ENCODE measurements around the gene LEAP2. TPM values are rescaled to one million over a fixed set of nuclear protein-coding genes. Genes with fewer than 3 reads are reported as not detected.

The LEAP2 gene
- total RNA-seq, 2 experiments from 2014 or later = 3.5 to 3.9 TPM

DNA sequence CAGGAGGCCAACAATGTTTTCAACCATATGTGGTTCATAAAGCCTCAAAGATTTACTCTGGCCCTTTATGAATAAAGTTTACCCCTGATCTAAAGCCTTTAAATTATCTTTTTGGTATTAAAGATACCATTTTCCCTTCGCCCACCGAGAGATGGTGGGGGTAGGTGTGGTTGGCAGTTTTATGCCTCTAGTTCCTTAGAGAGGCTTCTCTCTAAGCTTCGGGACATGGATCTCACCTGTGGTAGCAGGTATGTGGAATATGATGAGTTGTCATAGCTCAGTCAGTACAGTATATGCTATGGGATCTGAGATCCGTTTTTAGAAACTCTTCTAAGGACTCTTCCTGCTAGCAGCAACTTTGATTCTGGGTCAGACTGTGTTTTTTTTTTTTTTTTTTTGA lies 4.7 kb upstream of the LEAP2 start:
- ChIA-PET POLR2A (interaction anchor here (0.6 to 1.2 kb wide), 4 partner anchors 14 to 245 kb away, joined by 3 to 6 read pairs (median 3); partner anchors contain the start of gene HSPA4), CTCF (interaction anchor here (0.5 to 2.6 kb wide), 5 partner anchors 15 to 367 kb away, joined by 3 to 9 read pairs (median 3); no protein-coding TSS in a partner anchor)

DNA sequence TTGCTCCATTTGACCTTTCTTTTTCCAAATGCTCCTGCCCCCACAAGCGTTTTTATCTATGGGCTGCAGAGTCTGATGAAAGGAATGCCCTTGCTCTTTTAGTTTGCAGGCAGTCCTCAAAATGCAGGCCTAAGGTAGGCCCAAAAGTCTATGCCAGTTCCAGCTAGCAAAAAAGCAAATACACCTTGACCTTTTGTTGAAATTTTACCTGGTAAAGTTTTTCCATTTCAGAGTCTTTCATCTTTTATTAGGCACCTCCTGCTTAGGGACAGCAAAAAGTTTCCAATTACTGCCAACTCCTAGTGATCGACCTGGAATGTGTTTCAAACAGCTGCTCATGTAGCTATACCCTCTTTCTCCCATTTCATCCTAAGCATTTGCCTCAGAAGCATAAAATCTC lies 2.7 kb upstream of the LEAP2 start:
- CTCF ChIA-PET = no interaction called here
- POLR2A ChIA-PET = no interaction called here

DNA sequence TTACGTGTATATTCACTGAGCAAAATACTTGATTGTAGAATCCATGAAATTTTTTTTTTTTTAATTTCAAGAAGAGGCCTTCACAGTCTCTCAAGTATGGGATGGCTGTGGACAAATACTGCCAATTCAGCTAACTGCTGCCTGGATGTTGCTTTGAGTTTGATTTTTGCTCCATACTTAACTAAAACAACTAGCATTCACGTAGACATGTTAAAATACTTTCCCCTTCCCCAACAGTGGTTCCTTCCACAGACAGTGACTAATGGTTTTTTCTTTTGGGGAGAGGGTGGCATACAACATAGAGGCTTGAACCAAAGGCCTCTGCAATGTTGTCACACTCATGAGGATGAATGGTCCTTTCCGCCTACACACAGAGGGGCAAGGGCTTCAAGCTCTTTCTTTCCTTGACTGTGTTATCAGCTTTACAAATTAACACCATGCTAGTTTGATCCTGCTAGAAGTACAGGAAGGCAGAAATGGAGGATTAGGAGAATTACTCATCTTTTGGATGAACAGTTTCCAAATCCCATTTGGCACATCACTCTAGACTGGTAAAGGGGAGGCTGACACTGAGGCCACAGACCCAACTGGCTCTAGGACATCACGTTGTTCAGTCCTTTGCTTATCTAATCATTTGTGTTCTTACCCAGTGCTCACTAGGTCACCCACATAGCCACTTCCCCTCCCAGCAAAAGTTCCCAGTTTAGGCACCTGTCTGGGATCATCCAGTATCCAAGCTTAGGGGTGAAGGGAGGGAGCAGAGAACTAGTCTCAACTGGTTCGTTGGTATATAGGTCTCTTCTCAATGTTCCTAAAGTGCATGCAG lies 1.8 kb upstream of the LEAP2 start:
- CTCF ChIA-PET = no interaction called here
- POLR2A ChIA-PET = no interaction called here

DNA sequence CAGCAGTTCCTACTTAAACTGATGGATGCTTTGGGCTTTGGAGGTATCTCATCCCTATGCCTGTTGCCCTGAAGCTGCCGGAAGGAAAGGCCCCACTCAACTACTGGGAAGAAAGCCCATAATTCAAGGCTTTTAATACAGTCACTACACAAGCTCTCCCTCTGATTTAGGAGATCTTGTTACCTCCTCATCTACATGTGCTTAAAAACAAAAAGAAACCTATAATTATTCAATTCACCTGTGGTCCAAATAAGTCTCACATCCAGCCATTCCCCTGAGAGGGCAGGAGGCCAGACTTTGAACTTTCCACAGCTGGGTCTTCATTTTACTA lies 715 bp upstream of the LEAP2 start:
- ChIA-PET POLR2A (no interaction called here), CTCF (no interaction called here)

DNA sequence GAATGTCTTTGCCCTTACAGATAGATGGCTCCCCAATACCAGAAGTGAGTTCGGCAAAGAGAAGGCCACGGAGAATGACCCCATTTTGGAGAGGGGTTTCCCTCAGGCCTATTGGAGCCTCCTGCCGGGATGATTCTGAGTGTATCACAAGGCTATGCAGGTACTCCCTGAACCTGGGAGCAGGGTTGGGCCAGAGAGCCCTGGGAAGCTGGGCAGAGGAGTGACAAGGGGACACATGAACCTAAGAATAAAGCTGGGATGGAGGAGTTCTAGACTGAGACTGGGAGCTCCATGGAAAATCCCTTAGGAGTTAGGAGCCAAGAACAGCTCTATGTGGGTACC lies 433 bp downstream of the LEAP2 start:
- POLR2A ChIA-PET = no interaction called here

DNA sequence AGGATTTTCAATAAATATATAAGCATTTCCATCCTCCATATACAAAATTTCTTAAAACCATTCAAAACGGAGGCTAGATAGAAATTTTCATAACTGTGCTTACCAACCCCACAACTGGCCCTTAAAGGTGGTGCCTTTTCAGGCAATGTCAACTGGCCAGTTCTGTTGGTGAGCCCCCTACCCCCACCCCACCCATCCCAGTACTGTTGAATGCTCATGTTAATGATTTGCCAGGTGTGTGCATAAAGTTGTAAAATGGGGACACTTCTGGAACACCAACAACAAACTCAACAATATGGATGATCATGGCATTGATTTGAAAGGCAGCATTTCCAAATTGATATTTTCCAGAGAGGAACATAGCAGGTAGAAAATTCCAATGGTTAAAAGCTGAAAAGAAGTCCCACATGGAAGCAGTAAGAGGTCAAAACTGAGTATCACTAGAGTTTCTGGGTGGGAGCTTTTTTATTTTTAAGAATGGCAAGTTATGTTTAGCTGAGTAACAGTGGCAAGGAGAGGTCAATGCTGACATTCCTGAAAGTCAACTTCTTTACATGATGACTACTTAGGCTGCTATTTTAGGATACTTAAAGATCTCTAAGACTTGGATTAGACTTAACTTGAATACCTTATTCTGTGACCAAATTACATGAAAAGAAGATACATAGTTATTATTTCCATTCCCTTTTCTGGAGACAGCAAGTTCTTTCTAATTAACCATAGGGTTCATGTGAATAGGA lies 2.7 kb downstream of the LEAP2 start:
- CTCF ChIA-PET = interaction anchor here (0.6 kb wide), 1 partner anchor 25 kb away, joined by 3 read pairs; no protein-coding TSS in a partner anchor
- POLR2A ChIA-PET = no interaction called here

More for the DNA sequence above, 433 bp downstream of the LEAP2 start:
- CTCF ChIA-PET = no interaction called here

DNA sequence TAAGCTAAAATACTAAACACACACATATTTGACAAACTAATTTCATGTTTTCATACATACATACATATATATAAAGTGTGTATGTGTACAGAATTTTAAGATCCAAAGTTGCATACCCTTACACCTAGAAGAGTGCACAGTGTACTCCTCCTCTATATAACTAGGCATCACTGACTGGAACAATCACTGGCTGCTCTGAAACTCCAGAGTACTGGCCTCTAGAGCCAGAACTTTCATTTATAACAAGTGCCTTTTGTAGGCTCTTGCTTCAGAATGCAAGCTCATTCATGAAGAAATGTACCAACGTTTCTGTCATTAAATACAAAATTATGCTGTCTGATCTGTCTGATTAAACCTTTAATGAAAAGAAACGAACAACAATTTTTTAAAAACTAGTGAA lies 4.0 kb downstream of the LEAP2 start:
- POLR2A ChIA-PET = no interaction called here
- CTCF ChIA-PET = interaction anchor here (1.2 to 1.3 kb wide), 2 partner anchors 10 to 12 kb away, joined by 3 to 4 read pairs; partner anchors contain the start of genes GDF9 and UQCRQ

DNA sequence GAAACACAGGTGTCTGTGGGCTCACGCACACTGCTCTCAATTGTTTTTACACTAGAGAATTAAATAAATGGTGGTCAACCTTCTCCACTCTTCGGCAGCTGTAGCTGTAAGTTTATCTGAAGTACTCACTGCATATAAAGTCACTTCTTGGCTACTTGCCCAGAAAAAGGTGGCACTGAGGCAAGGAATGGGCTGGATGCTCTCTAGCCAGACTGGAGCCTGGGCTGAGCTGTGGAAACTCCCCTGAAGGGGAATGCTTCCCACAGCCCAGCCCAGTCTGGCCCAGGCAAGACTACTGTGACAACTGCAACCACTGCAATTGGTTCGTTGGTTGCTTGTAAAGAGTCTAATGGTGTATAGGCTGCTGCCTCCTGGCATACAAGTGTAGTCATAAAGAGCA lies 4.5 kb downstream of the LEAP2 start:
- ChIA-PET CTCF (interaction anchor here (1.2 to 1.3 kb wide), 2 partner anchors 11 to 12 kb away, joined by 3 to 4 read pairs; partner anchors contain the start of genes GDF9 and UQCRQ), POLR2A (no interaction called here)

DNA sequence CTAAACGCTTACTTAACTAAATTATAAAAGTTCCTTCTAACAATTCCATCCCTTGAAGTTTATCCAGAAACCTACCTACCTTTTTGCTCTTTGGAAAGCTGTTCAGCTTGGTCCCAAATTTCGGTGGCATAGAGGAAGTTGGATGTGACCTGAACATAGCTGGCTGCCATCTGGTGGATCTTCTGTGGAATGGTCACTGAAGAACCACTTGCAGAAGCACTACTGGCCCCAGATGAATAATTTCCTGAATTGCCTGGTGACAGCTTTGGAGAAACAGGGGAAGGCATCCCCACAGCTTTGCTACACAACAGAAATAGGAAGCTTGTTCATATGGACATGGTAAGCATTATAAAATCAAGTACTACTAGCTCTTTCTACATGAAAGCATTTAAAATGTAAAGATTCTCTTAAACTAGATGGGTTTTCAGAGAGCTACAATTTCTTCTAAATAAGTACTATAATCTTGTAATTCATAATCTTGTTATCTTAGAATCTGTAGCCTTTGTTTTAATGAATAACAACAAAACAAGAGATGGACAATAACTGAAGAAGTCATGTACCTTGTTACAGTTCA lies 9.9 kb downstream of the LEAP2 start:
- ChIA-PET POLR2A (interaction anchor here (0.7 kb wide), 1 partner anchor 14 kb away, joined by 3 read pairs; no protein-coding TSS in a partner anchor), CTCF (interaction anchor here (0.6 to 2.4 kb wide), 6 partner anchors 16 to 357 kb away, joined by 4 to 9 read pairs (median 6); partner anchors contain the start of genes SHROOM1 and UQCRQ)

DNA sequence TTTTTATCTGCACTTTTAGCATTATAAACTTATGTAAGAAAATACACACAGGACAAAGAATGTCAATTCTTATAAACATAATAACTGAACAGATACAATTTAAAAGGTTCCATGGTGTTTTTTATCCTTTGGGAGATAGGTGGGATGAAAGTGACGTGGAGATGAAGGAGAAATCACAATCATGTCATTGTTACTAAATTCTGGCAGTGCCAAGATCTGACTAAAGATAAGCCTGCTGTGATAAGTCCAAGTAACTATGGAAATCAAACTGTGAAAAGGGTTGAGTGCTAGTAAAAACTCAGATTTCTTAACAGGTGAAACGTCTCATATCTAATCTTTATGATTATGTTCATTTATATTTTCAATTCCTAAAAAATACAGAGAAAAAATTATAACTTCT lies 11.1 kb downstream of the LEAP2 start:
- CTCF ChIA-PET = interaction anchor here (1.7 kb wide), 2 partner anchors 17 to 55 kb away, joined by 6 to 9 read pairs; partner anchors contain the start of genes SHROOM1 and UQCRQ
- POLR2A ChIA-PET = no interaction called here

DNA sequence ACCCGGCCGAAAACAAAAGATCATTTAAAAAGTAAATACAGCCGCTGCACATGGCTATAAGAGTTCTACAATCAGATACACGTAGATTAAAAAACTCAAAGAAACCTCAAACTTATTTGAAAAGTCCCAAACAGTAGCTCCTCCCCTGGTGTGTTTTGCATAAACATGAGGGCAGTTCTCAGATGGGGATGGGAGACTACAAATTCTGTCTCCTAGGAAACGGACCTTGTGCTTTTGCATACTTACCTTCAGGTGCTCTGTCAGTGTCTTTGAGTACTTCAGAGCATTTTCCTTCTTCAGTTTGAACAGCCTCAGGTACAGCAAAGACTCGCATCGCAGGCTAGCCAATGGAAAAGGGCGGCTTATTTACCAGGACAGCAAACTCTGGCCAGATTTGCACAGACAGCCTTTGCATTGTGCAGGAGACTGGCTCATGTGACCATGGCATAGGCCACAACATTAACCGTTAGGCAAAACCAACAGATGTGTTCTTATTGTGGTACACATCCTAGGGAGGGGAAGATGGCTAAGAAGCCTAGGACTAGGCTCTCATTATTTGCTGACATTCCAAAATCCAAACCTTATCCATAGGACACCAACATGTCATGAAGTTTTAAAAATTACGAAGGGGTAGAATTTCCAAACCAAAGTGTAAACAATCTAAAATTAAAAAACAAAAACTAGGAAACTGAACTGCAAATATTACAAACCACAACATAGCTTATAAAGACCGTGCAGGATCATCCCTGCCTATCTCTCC lies 12.8 kb downstream of the LEAP2 start:
- ChIA-PET CTCF (interaction anchor here (1.0 kb wide), 1 partner anchor 56 kb away, joined by 4 read pairs; the partner anchor contains the start of gene SHROOM1), POLR2A (no interaction called here)

DNA sequence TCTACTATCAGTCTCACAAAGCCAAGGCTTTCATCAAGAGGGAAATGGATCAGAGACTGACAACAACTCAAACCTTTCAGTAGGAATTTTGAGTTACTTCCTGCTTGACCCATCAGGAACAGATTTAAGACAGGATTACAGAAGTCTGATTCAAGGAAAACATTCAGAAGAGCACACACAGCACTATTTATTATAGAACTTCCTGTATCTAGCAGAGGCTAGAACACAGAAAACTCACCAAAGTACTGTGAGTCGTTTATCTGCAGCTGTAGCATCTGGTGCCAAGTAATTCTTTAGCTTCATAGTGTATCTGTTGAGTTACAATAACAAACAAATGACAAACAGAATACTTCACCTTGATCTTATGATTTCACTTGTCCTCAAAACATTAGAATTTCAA lies 13.8 kb downstream of the LEAP2 start:
- CTCF ChIA-PET = interaction anchor here (1.0 kb wide), 1 partner anchor 57 kb away, joined by 4 read pairs; the partner anchor contains the start of gene SHROOM1
- POLR2A ChIA-PET = no interaction called here

DNA sequence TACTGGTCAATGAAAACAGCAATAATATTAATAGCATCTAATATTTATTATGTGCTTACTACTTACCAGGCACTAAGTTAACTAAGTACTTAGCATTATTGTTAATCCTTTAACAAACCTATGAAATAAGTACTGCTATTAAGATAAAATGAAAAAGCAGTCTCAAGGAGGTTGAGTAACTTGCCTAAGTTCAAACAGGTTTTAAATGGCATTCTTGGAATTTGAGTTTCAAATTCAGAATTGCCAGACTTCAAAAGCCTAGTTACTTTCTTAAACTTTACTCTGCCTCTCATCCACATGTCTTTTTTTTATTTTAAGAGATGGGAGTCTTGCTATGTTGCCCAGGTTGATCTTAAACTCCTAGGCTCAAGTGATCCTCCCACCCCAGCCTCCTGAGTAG lies 16.0 kb downstream of the LEAP2 start:
- POLR2A ChIA-PET = no interaction called here

DNA sequence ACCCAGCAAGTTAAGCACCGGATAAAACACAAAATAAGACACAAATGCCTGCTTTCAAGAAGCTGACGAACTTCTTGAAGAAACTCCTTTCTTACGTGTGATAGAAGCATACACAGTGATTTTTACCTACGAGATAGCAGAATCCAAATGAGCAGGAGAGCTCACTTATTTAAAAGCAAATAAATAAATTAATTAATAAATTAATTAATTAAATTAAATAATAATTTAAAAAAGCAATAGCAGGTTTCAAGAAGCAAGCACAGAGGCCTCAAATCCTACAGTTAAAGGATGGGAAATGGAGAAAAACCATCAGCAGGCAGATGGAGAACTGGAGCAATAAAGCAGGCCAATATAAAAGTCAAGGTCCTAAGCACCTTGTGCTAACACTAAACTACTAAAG lies 17.3 kb downstream of the LEAP2 start:
- ChIA-PET POLR2A (no interaction called here), CTCF (no interaction called here)

More for the DNA sequence above, 16.0 kb downstream of the LEAP2 start:
- CTCF ChIA-PET = interaction anchor here (0.9 kb wide), 1 partner anchor 57 kb away, joined by 3 read pairs; no protein-coding TSS in a partner anchor

DNA sequence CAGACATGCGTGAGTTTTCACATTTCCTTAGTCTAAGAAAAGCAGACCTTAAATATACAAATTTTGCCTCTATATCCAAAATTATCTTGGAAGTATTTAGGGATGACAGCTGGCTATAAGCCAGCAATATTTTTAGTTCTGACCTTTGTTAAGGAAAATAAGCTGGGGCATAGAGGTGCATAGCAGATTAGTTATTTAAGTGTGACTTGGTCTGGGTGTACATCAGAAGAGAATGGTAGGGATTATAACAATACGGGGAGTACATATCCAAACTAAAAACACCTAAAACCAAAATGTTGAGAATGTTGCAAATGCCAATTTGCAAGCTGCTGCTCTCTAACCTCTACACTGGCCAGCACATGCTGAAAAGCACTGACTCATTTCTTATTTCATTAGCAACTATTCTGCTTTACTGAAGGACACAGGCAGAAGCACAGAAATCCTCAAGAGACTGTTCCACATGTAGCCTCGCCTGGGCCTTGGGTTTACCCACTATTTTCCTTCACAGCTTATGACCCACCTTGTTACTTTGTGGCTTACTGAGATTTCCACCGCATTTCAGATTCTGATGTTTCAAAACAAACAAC lies 22.3 kb downstream of the LEAP2 start:
- POLR2A ChIA-PET = interaction anchor here (1.2 kb wide), 1 partner anchor 184 kb away, joined by 3 read pairs; no protein-coding TSS in a partner anchor
- CTCF ChIA-PET = interaction anchor here (1.6 kb wide), 1 partner anchor 75 kb away, joined by 5 read pairs; no protein-coding TSS in a partner anchor

DNA sequence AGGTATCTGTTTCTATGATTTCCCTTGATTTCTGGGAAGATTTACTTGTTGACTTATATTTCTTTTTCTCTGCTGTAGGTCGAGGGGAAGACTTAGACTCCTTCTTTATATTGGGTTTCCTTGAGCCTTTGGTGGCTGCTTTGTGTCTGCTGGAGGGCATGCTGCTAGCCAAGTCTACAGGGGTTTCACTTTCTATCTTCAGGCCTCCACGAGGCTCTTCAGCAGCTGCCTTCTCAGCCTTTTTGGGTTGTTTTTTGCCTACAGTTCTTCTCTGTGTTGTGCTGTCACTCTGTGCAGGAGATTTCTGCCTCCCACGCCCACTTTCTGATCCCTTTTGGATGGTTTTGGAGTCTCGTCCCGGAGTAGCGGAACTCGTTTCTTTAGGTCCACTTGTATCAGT lies 23.2 kb downstream of the LEAP2 start:
- POLR2A ChIA-PET = no interaction called here
- CTCF ChIA-PET = no interaction called here

DNA sequence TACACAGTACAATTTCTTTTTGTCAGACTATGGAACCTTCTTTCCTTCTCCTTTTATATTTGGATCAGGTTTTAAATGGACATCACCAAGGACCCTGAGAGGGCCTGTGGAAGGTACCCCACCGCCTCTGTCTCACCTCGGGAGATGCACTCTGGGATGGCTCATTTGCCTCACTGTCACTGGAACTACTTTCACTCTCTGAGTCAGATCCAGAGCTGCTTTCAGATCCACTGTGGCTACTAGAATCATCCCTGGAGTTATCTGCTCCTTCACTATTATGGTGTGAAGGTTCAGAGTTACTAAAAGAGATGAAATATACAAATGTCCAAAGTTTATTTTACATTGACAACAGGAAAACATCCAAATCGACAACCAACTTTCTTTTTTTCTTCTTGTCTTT lies 24.6 kb downstream of the LEAP2 start:
- POLR2A ChIA-PET = no interaction called here
- CTCF ChIA-PET = interaction anchor here (0.6 kb wide), 1 partner anchor 31 kb away, joined by 3 read pairs; no protein-coding TSS in a partner anchor

DNA sequence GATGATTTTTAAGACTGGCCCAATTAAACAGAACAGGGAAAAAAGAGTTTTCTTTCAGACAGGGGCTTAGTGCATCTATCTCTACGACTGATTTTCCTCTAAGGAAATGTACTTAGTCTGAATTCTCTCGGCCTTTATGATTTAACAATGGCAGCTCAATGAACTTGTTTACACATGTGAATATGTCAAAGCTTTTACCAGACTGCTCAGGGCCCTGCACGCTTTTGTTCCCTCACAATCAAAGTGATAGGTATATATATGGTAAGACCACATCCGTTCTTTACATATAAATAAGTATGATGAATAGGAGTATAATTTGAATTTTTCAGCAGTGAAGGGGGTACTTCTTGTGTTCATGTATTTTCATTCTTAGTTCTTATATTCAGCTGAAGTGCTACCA lies 27.6 kb downstream of the LEAP2 start:
- CTCF ChIA-PET = interaction anchor here (1.4 kb wide), 1 partner anchor 9 kb away, joined by 3 read pairs; no protein-coding TSS in a partner anchor
- POLR2A ChIA-PET = no interaction called here

DNA sequence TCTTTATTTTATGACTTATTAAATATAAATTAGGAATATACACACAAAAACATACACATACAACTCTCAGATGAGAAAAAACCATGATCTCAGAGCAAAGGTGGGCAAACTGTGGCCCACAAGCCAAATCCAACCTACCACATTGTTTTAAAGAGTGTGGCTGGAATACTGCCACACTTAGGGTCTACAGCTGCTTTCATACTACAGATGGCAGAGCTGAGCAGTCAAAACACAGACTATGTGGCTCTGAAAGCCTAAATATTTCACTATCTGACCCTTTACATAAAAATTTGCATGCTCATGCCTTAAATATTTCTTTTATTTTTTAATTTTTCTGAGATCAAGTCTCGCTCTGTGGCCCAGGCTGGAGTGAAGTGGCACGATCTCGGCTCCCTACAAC lies 28.3 kb downstream of the LEAP2 start:
- ChIA-PET POLR2A (no interaction called here), CTCF (interaction anchor here (1.4 kb wide), 1 partner anchor 10 kb away, joined by 3 read pairs; no protein-coding TSS in a partner anchor)

Data from activated CD8-positive, alpha-beta memory T cell treated with anti-CD3 and anti-CD28 coated beads for 36 hours (primary cell).